Measurements from ENCODE around the gene BRAF. TPM values are rescaled to one million over a fixed set of nuclear protein-coding genes. Genes with fewer than 3 reads are reported as not detected.

Gene BRAF
- total and polyA plus RNA-seq, 2 donors (not counting 3 experiments of a cell fraction or from before 2014, with no cell fraction given), result 6.6 to 26.2 TPM

- DNase-seq (ENCODE audit: low read depth, low spot score) (no peak), FAIRE-seq (no peak)
- dilution Hi-C loops (cut with MboI; ENCODE audit: extremely low pct_ligation_motif_present, low sequenced_read_pairs) (no loop called here), intact Hi-C loops (cut with micrococcal nuclease) (no loop called here)
- no peaks in the 10 kb centered on the region for H3K27me3 ChIP-seq (ENCODE audit: control insufficient read depth in 2 of 2, insufficient read depth in 2 of 2, low read length in 2 of 2)
- H3K4me2 ChIP-seq (ENCODE audit: insufficient read depth, low read length), result no peak overlapping the region
- no peak overlapping the region for H2AFZ ChIP-seq (ENCODE audit: low read depth, low read length)
- no peaks in the 10 kb centered on the region for H4K20me1 ChIP-seq (replicated peaks; ENCODE audit: control insufficient read depth, extremely low read depth, insufficient read depth, low read length)
- H3K9me1 ChIP-seq (replicated peaks; ENCODE audit: control insufficient read depth, extremely low read depth, insufficient read depth, low read length), result no peaks in the 10 kb centered on the region
- POLR2A ChIA-PET, result no interaction called here
- H3K36me3 ChIP-seq (ENCODE audit: control insufficient read depth in 2 of 2, extremely low read depth in 1 of 2, insufficient read depth in 2 of 2, low read length in 2 of 2), result peaks cover 3 to 5% of the 10 kb centered on the region in 2 experiments
- H3K4me3 ChIP-seq (replicated peaks in 1 of 3; ENCODE audit: insufficient read depth in 1 of 3, low read depth in 1 of 3, low read length in 3 of 3), result no peak overlapping the region
- no TSS peak for BruUV-seq (replicated peaks)
- H3K79me2 ChIP-seq (ENCODE audit: control insufficient read depth, insufficient read depth, low read length), result no peaks in the 10 kb centered on the region
- no peaks in the 10 kb centered on the region for H3K9me3 ChIP-seq (replicated peaks; ENCODE audit: control insufficient read depth, insufficient read depth, low read length)
- no peak overlapping the region for H3K9ac ChIP-seq (replicated peaks; ENCODE audit: extremely low read depth, insufficient read depth, low read length)
- no peak overlapping the region for H3K27ac ChIP-seq (ENCODE audit: insufficient read depth, low read depth, low read length)
- CTCF ChIA-PET, result no interaction called here
- TF ChIP-seq MYC (IDR thresholded peaks at IDR 0.05; ENCODE audit: low read depth, low read length) (no peak), EZH2 (IDR thresholded peaks at IDR 0.05; ENCODE audit: borderline replicate concordance, low read depth, low read length, severe bottlenecking) (no peak), FOS (IDR thresholded peaks at IDR 0.05; ENCODE audit: borderline replicate concordance, insufficient read depth, low read length) (no peak), GATA2 (IDR thresholded peaks at IDR 0.05; ENCODE audit: insufficient read depth, insufficient read length, low read depth, low read length) (no peak), POLR2A (IDR thresholded peaks at IDR 0.05; ENCODE audit: low read depth, low read length) (no peak), POLR2AphosphoS5 (IDR thresholded peaks at IDR 0.05; ENCODE audit: insufficient read depth, low read depth, low read length) (no peak), JUN (IDR thresholded peaks at IDR 0.05; ENCODE audit: borderline replicate concordance, insufficient read depth, insufficient read length, low read depth) (no peak), CTCF (IDR thresholded peaks at IDR 0.05; ENCODE audit: extremely low read depth in 1 of 2, insufficient read depth in 1 of 2, low read depth in 1 of 2, low read length in 2 of 2) (no peak), MAX (IDR thresholded peaks at IDR 0.05; ENCODE audit: insufficient read depth, insufficient read length) (no peak)
- H3K4me1 ChIP-seq (ENCODE audit: control insufficient read depth, extremely low read depth, insufficient read depth, low read length), result peaks cover 10% of the 10 kb centered on the region
Measured at GRCh38 chr7:140778975-140779374, 145.8 kb downstream of the BRAF start.

All from endothelial cell of umbilical vein (primary cell).